A549 (cell line): Measurements from ENCODE around the gene IP6K1.
"Not testable (repeated sequence)": the region's sequence is repeated elsewhere in the genome, so short reads cannot be mapped to it uniquely, and the experiment has no call there.

ENCODE experiments used
- CEBPB ChIP-seq, 2 experiments: fragments of >200 bp in 1 of 2; sonication (Bioruptor Twin) in 1 of 2; formaldehyde crosslinking in 1 of 2; IDR thresholded peaks; 2 replicates each; pipeline ENCODE4 v1.6.1; 2012 to 2016
- CHD4 ChIP-seq: fragments of 200-600 bp; sonication (generic); IDR thresholded peaks from 2 replicates; pipeline ENCODE4 v1.6.1; 2016; ENCODE audit warnings: antibody characterized with exemption, mild to moderate bottlenecking, borderline replicate concordance
- ELK1 ChIP-seq: fragments of 150-350 bp; IDR thresholded peaks from 2 replicates; pipeline ENCODE4 v1.6.1; 2014; ENCODE audit warnings: low read depth, mild to moderate bottlenecking, low read length
- EP300 ChIP-seq, 2 experiments: fragments of >200 bp; sonication (Bioruptor Twin); formaldehyde crosslinking; IDR thresholded peaks; 2 replicates in 1 of 2; 3 replicates in 1 of 2; pipeline ENCODE4 v1.6.1; 2016 to 2017
- FOSL2 ChIP-seq, 2 experiments: fragments of 450-650 bp in 1 of 2; fragments of >200 bp in 1 of 2; sonication (Bioruptor Twin) in 1 of 2; formaldehyde crosslinking; IDR thresholded peaks; 2 replicates each; pipeline versions ENCODE4 v1.5.0 to v1.6.1; 2016 to 2020; ENCODE audit warnings: mild to moderate bottlenecking in 1 of 2, moderate library complexity in 1 of 2
- JUN ChIP-seq, 2 experiments: fragments of >200 bp; sonication (Bioruptor Twin); formaldehyde crosslinking; IDR thresholded peaks; 2 replicates in 1 of 2; 3 replicates in 1 of 2; pipeline ENCODE4 v1.6.1; 2016 to 2017
- MAZ ChIP-seq: fragments of 150-350 bp; IDR thresholded peaks from 2 replicates; pipeline ENCODE4 v1.6.1; 2014; ENCODE audit warnings: antibody characterized with exemption, low read depth, low read length, borderline replicate concordance
- NPAS2 ChIP-seq: fragments of 250-450 bp; sonication (Bioruptor Pico); IDR thresholded peaks from 2 replicates; pipeline ENCODE4 v1.8.0; 2022; ENCODE audit warnings: mild to moderate bottlenecking, moderate library complexity, borderline replicate concordance
- POLR2A ChIP-seq: IDR thresholded peaks from 2 replicates; pipeline ENCODE4 v1.6.1; 2012; ENCODE audit warnings: mild to moderate bottlenecking, low read length
- RCOR1 ChIP-seq: fragments of 150-350 bp; IDR thresholded peaks from 2 replicates; pipeline ENCODE4 v1.6.1; 2014; ENCODE audit warnings: antibody characterized with exemption, low read length, low read depth
- USF2 ChIP-seq: fragments of 450-650 bp; IDR thresholded peaks from 2 replicates; pipeline ENCODE4 v1.6.1; 2014; ENCODE audit warnings: antibody characterized with exemption
- ZFP36 ChIP-seq: fragments of 450-650 bp; IDR thresholded peaks from 2 replicates; pipeline ENCODE4 v1.6.1; 2014; ENCODE audit warnings: borderline replicate concordance; ENCODE audit not compliant: partially characterized antibody
- TF ChIP-seq, protein P1 (sequence below): fragments of >200 bp; sonication (Bioruptor Twin); formaldehyde crosslinking; IDR thresholded peaks from 3 replicates; pipeline ENCODE4 v1.5.1; 2016

GRCh38 chr3:49685846-49686245 is 100.5 kb downstream of the IP6K1 start:
- TF ChIP-seq, protein P1, sequence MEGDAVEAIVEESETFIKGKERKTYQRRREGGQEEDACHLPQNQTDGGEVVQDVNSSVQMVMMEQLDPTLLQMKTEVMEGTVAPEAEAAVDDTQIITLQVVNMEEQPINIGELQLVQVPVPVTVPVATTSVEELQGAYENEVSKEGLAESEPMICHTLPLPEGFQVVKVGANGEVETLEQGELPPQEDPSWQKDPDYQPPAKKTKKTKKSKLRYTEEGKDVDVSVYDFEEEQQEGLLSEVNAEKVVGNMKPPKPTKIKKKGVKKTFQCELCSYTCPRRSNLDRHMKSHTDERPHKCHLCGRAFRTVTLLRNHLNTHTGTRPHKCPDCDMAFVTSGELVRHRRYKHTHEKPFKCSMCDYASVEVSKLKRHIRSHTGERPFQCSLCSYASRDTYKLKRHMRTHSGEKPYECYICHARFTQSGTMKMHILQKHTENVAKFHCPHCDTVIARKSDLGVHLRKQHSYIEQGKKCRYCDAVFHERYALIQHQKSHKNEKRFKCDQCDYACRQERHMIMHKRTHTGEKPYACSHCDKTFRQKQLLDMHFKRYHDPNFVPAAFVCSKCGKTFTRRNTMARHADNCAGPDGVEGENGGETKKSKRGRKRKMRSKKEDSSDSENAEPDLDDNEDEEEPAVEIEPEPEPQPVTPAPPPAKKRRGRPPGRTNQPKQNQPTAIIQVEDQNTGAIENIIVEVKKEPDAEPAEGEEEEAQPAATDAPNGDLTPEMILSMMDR: not testable (repeated sequence)
- TF ChIP-seq FOSL2 (IDR thresholded peaks at IDR 0.05); FOSL2 (CRISPR knock-in tag; IDR thresholded peaks at IDR 0.05); CEBPB (IDR thresholded peaks at IDR 0.05); MAZ; RCOR1; NPAS2; CHD4; EP300 (IDR thresholded peaks at IDR 0.05); JUN (IDR thresholded peaks at IDR 0.05); POLR2A; USF2; ZFP36; ELK1: not testable (repeated sequence)
